ENCODE data around the gene ATP8B3.

GRCh38 chr19:1762243-1763117 is 49.6 kb downstream of the ATP8B3 start:
- TF ChIP-seq POLR2A (IDR thresholded peaks at IDR 0.05): no peak
- no peak for TF ChIP-seq CTCF (IDR thresholded peaks at IDR 0.05)
